Activated T-helper 1 cell treated with anti-CD3 and anti-CD28 coated beads, Interleukin-12 subunit alpha, Interleukin-12 subunit beta, Interleukin-2, Interleukin-4 antibody, amounts not matched to agents 30 ng/mL and 10 ng/mL and 1 ng/mL, durations not matched to agents 14 hours and 24 hours and 36 hours (primary cell): Measurements from ENCODE around the gene SEC24B. TPM values are rescaled to one million over a fixed set of nuclear protein-coding genes. Genes with fewer than 3 reads are reported as not detected.
"Not testable (repeated sequence)": the region's sequence is repeated elsewhere in the genome, so short reads cannot be mapped to it uniquely, and the experiment has no call there.

Source experiments
- DNase-seq: peaks from one replicate; pipeline ENCODE4 v3.0.0; 2021; ENCODE audit warnings: low spot score
- H3K27ac Mint-ChIP-seq: one replicate; pipeline ENCODE4 v1.8.0; 2021; ENCODE audit warnings: mild to moderate bottlenecking, mixed read lengths
- H3K27me3 Mint-ChIP-seq: one replicate; pipeline ENCODE4 v1.8.0; 2022; ENCODE audit warnings: mild to moderate bottlenecking, moderate library complexity, mixed read lengths; ENCODE audit not compliant: insufficient read depth
- H3K36me3 Mint-ChIP-seq: one replicate; pipeline ENCODE4 v1.8.0; 2021; ENCODE audit warnings: low read depth, mixed read lengths
- H3K4me1 Mint-ChIP-seq: one replicate; pipeline ENCODE4 v1.8.0; 2021; ENCODE audit warnings: low read depth, mixed read lengths
- H3K4me3 Mint-ChIP-seq: one replicate; pipeline ENCODE4 v1.8.0; 2021; ENCODE audit warnings: mild to moderate bottlenecking, moderate library complexity, mixed read lengths
- H3K9me3 Mint-ChIP-seq: one replicate; pipeline ENCODE4 v1.8.0; 2021; ENCODE audit warnings: mixed read lengths
- intact Hi-C: fragments of 100-400 bp; cut with micrococcal nuclease; formaldehyde crosslinking; loops from one replicate; pipeline ENCODE4 v1.15.1; 2024
- total RNA-seq: library from RNA; stranded (reverse); gene quantifications from 2 replicates; pipeline ENCODE4 v1.2.3, GENCODE V29; 2022

SEC24B gene
- total RNA-seq, 1 donor from 2014 or later = 32.5 TPM

DNA sequence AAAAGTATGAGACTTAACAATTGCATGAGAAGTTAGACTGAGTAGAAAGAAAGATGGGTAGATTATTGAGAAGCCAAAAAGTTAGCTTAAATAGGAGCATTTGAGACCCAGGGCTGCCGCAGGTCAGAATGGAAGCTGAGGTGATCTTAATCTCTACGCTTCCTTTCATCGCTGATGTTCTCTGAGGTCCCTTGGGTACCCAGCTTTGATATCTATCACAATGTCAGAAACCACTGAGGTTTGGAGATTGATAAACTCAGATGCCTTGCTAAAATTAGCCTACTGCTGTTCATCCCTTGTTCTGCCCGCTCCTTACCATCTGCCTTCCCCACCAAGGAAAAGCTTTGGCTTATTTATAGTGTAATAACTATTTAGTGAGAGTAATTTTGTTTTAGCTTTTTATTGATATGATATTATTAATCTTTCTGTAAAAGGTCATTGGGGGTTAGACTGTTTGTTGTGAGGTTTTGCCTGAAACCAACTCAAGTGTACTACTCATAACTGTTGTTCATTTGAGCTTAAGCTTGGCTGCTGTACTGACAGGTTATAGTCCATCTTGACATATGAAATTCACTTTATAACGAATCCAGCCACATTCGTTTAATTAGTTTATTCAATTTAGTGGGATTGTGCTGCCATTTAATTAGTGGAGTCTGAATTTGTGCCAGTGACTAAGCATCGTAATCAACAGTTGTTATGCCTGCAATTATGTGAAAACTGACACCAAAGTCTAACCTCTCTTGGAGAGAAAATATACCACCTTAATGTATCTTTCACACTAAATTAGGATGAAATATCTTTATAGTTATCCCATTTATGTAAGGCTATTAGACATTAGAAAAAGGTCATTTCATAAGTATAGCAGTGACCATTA, 141.6 kb downstream of the SEC24B start:
- Mint-ChIP-seq H3K4me1 (peaks cover 42% of the 10 kb centered on the region), H3K9me3 (peaks cover 5% of the 10 kb centered on the region), H3K27ac (no peak overlapping the region), H3K4me3 (no peak overlapping the region), H3K27me3 (no peaks in the 10 kb centered on the region), H3K36me3 (peaks cover 29% of the 10 kb centered on the region)
- DNase-seq = no peak
- intact Hi-C loops = loop anchor here (2.0 kb wide), 1 partner anchor 14 kb away; no protein-coding TSS in a partner anchor

DNA sequence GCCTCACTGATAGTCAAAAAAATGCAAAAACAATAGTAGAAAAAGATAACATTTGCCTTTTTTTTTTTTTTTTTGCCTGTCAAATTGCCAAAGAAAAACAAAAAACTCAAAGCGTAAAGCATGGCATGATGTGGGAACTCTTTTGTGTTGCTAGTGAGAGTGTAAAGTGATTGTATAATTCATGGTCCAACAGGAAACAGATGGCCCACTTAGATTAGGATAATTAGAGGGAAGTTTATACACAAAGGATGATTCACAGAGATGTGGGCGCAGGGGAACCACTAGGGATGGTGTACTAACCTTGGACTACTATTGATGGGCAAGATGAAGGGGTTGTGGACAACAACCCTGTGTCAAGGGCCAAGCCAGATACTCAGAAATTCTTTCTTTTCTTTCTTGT, 142.8 kb downstream of the SEC24B start:
- no peaks in the 10 kb centered on the region for H3K27me3 Mint-ChIP-seq
- H3K36me3 Mint-ChIP-seq = peaks cover 30% of the 10 kb centered on the region
- intact Hi-C loops = no loop called here
- H3K9me3 Mint-ChIP-seq = peaks cover 9% of the 10 kb centered on the region
- no peak for DNase-seq
- peaks cover 41% of the 10 kb centered on the region for H3K4me1 Mint-ChIP-seq
- no peak overlapping the region for H3K27ac Mint-ChIP-seq
- no peak overlapping the region for H3K4me3 Mint-ChIP-seq

GRCh38 chr4:109578846-109579245, 145.2 kb downstream of the SEC24B start:
- no peak for DNase-seq
- H3K36me3 Mint-ChIP-seq = peaks cover 37% of the 10 kb centered on the region
- intact Hi-C loops = no loop called here
- H3K9me3 Mint-ChIP-seq = peaks cover 13% of the 10 kb centered on the region
- no peak overlapping the region for H3K4me3 Mint-ChIP-seq
- no peak overlapping the region for H3K27ac Mint-ChIP-seq
- H3K27me3 Mint-ChIP-seq = no peaks in the 10 kb centered on the region
- H3K4me1 Mint-ChIP-seq = peaks cover 39% of the 10 kb centered on the region

DNA sequence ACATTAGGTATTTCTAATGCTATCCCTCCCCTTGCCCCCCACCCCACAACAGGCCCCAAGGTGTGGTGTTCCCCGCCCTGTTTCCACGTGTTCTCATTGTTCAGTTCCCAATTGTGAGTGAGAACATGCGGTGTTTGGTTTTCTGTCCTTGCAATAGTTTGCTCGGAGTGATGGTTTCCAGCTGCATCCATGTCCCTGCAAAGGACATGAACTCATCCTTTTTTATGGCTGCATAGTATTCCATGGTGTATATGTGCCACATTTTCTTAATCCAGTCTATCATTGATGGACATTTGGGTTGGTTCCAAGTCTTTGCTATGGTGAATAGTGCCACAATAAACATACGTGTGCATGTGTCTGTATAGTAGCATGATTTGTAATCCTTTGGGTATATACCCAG, 146.4 kb downstream of the SEC24B start:
- H3K36me3 Mint-ChIP-seq = peaks cover 39% of the 10 kb centered on the region
- H3K27ac Mint-ChIP-seq, DNase-seq, H3K4me3 Mint-ChIP-seq, H3K27me3 Mint-ChIP-seq, intact Hi-C loops: not testable (repeated sequence)
- peaks cover 41% of the 10 kb centered on the region for H3K4me1 Mint-ChIP-seq
- peaks cover 13% of the 10 kb centered on the region for H3K9me3 Mint-ChIP-seq

DNA sequence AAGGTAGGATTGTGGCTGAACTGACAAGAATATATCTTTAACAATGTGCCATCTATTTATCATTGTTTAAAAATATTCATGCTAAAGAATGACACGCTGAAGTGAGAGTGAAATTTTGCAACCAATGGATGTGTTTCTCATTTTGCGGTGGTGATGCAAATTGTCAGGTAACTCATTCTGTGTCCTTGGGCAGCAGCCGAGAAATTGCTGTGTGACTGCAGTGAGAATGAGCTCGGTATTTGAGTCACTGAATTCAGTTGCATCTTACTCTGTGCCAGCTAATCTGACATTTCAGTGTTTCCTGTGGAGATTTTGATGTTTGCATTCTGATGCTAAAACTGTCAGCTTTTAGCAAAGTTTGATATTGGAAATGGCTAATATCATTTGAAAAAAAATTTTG, 154.6 kb downstream of the SEC24B start:
- DNase-seq = peak; percentile 22
- peaks cover 57% of the 10 kb centered on the region for H3K4me1 Mint-ChIP-seq
- H3K27ac Mint-ChIP-seq = peak overlapping the region; percentile 1
- no peak overlapping the region for H3K4me3 Mint-ChIP-seq
- no peaks in the 10 kb centered on the region for H3K9me3 Mint-ChIP-seq
- H3K36me3 Mint-ChIP-seq = peaks cover 12% of the 10 kb centered on the region
- intact Hi-C loops = loop anchor here (1.0 to 2.0 kb wide), 5 partner anchors 13 to 228 kb away; partner anchors contain the start of gene CASP6
- H3K27me3 Mint-ChIP-seq = no peaks in the 10 kb centered on the region

GRCh38 chr4:109589119-109589518, 155.5 kb downstream of the SEC24B start:
- intact Hi-C loops = loop anchor here (2.0 kb wide), 2 partner anchors 14 to 60 kb away; no protein-coding TSS in a partner anchor
- Mint-ChIP-seq H3K27me3 (no peaks in the 10 kb centered on the region), H3K9me3 (no peaks in the 10 kb centered on the region)

DNA sequence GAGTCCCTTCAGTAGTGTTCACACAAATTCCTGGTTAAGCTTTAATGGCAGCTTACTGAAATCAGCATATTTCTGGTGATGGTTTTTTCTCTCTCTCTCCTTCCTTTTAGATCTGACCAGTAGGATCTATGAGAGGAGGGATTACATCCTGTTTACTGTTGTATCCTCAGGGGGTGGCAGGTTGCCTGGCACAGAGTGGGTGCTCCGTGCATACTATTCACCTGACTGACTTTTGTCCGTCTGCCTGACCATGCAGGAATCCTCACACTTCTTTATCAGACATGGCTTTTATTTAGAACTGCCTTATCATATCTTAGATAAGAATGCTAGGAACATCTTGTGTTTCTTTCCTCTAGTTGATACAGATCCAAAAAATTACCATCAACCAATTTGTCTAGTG, 156.0 kb downstream of the SEC24B start:
- H3K4me1 Mint-ChIP-seq = peaks cover 45% of the 10 kb centered on the region

More at GRCh38 chr4:109589119-109589518, 155.5 kb downstream of the SEC24B start:
- Mint-ChIP-seq H3K27ac (no peak overlapping the region), H3K36me3 (peaks cover 9% of the 10 kb centered on the region), H3K4me1 (peaks cover 49% of the 10 kb centered on the region), H3K4me3 (no peak overlapping the region)
- DNase-seq = no peak

More for the DNA sequence above, 156.0 kb downstream of the SEC24B start:
- H3K27me3 Mint-ChIP-seq = no peaks in the 10 kb centered on the region
- no peak overlapping the region for H3K4me3 Mint-ChIP-seq
- intact Hi-C loops = loop anchor here (2.0 kb wide), 2 partner anchors 15 to 59 kb away; no protein-coding TSS in a partner anchor
- H3K36me3 Mint-ChIP-seq = peaks cover 6% of the 10 kb centered on the region
- no peak for DNase-seq
- H3K9me3 Mint-ChIP-seq = no peaks in the 10 kb centered on the region
- no peak overlapping the region for H3K27ac Mint-ChIP-seq

Other genes with a start within 250 kb of the SEC24B start
- gene COL25A1, start 131.2 kb upstream of the SEC24B start, total RNA-seq = not detected in 2 replicates
- 40.6 and 46.0 TPM in 2 replicates for gene MCUB, start 126.4 kb downstream of the SEC24B start, total RNA-seq